SK-N-SH (cell line): ENCODE measurements around the gene C1QC.

Source experiments
- EZH2phosphoT487 ChIP-seq: fragments of 200-600 bp; sonication (generic); IDR thresholded peaks from 2 replicates; pipeline ENCODE4 v1.6.1; 2017; ENCODE audit warnings: low read depth, mixed run types, mild to moderate bottlenecking, antibody characterized with exemption, moderate library complexity, borderline replicate concordance
- FOSL2 ChIP-seq: IDR thresholded peaks from 2 replicates; pipeline ENCODE4 v1.4.0; 2012; ENCODE audit warnings: low read depth, mild to moderate bottlenecking, moderate library complexity, borderline replicate concordance
- GABPA ChIP-seq: IDR thresholded peaks from 2 replicates; pipeline ENCODE4 v1.4.0; 2012; ENCODE audit warnings: low read depth, mild to moderate bottlenecking
- JUND ChIP-seq: IDR thresholded peaks from 2 replicates; pipeline ENCODE4 v1.4.0; 2012
- MXI1 ChIP-seq: IDR thresholded peaks from 2 replicates; pipeline ENCODE4 v1.6.1; 2012; ENCODE audit warnings: mild to moderate bottlenecking, low read depth, low read length, improper control_type of control experiment
- POLR2AphosphoS5 ChIP-seq: IDR thresholded peaks from 2 replicates; pipeline ENCODE4 v1.6.1; 2012; ENCODE audit warnings: low read depth, low read length
- RAD21 ChIP-seq: IDR thresholded peaks from 2 replicates; pipeline ENCODE4 v1.6.1; 2012; ENCODE audit warnings: mild to moderate bottlenecking, low read length
- RCOR1 ChIP-seq: fragments of 150-350 bp; IDR thresholded peaks from 2 replicates; pipeline ENCODE4 v1.6.1; 2017; ENCODE audit warnings: antibody characterized with exemption, low read length
- RXRA ChIP-seq: IDR thresholded peaks from 2 replicates; pipeline ENCODE4 v1.4.0; 2012; ENCODE audit warnings: low read depth, mild to moderate bottlenecking, borderline replicate concordance
- SMC3 ChIP-seq: IDR thresholded peaks from 2 replicates; pipeline ENCODE4 v1.6.1; 2012; ENCODE audit warnings: low read depth, low read length, improper control_type of control experiment
- TAF1 ChIP-seq: IDR thresholded peaks from 2 replicates; pipeline ENCODE4 v1.6.1; 2012; ENCODE audit warnings: low read depth, mild to moderate bottlenecking, low read length, moderate library complexity, borderline replicate concordance
- TF ChIP-seq, protein P1 (sequence below): fragments of 200-600 bp; sonication (generic); IDR thresholded peaks from 2 replicates; pipeline ENCODE4 v1.6.1; 2017; ENCODE audit warnings: antibody characterized with exemption, mild to moderate bottlenecking, moderate library complexity
- TF ChIP-seq, protein P2 (sequence below): fragments of 150-350 bp; IDR thresholded peaks from 2 replicates; pipeline ENCODE4 v1.6.1; 2017; ENCODE audit warnings: antibody characterized with exemption, low read length, low read depth, borderline replicate concordance

DNA sequence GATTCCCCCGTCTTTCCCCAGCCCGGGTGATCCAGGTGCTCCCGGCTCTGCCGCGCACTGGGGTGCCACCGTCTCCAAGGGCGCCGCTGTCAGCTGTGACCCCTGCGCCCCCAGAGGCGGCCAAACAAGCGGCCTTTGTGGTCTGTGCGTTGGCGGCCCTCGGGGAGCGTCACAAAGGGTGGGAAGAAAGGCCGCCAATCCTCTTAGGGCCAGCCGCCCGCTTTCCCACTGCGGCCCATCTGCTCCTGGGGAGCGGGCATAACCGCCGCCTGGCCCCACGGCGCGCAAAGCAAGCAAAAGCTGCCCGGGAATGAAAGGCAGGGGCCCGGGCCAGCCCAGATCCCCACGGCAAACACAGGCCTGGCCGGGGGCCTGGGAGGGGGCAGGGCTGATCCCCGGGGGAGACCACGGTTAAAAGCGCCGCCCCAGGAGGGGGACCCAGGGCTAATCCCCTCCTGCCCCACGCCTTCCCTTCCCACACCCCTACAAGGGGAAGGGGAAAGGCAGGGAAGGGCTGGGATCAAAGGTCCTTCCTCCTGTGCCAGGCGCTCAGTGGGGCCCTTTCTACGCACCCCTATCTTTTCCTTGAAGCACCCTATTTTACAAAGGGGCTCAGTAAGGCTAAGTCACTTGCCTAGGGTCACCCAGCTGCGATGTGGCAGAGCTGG lies 33.6 kb downstream of the C1QC start:
- TF ChIP-seq FOSL2 (no peak), TAF1 (no peak), SMC3 (no peak), JUND (no peak), RCOR1 (no peak), RAD21 (no peak), MXI1 (no peak), POLR2AphosphoS5 (no peak), GABPA (no peak), RXRA (no peak), EZH2phosphoT487 (no peak)
- TF ChIP-seq, protein P1, sequence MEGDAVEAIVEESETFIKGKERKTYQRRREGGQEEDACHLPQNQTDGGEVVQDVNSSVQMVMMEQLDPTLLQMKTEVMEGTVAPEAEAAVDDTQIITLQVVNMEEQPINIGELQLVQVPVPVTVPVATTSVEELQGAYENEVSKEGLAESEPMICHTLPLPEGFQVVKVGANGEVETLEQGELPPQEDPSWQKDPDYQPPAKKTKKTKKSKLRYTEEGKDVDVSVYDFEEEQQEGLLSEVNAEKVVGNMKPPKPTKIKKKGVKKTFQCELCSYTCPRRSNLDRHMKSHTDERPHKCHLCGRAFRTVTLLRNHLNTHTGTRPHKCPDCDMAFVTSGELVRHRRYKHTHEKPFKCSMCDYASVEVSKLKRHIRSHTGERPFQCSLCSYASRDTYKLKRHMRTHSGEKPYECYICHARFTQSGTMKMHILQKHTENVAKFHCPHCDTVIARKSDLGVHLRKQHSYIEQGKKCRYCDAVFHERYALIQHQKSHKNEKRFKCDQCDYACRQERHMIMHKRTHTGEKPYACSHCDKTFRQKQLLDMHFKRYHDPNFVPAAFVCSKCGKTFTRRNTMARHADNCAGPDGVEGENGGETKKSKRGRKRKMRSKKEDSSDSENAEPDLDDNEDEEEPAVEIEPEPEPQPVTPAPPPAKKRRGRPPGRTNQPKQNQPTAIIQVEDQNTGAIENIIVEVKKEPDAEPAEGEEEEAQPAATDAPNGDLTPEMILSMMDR: no peak
- TF ChIP-seq, protein P2, sequence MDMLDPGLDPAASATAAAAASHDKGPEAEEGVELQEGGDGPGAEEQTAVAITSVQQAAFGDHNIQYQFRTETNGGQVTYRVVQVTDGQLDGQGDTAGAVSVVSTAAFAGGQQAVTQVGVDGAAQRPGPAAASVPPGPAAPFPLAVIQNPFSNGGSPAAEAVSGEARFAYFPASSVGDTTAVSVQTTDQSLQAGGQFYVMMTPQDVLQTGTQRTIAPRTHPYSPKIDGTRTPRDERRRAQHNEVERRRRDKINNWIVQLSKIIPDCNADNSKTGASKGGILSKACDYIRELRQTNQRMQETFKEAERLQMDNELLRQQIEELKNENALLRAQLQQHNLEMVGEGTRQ: no peak
